BJ (cell line): ENCODE results near the gene EMC7. TPM values are rescaled to one million over a fixed set of nuclear protein-coding genes. Genes with fewer than 3 reads are reported as not detected.
"Not testable (repeated sequence)": the region's sequence is repeated elsewhere in the genome, so short reads cannot be mapped to it uniquely, and the experiment has no call there.

ENCODE experiments used
- CTCF ChIA-PET: fragments of 350-600 bp; formaldehyde crosslinking; extraction: SDS; loops from one replicate; lab custom pipeline; 2021; ENCODE audit warnings: antibody characterized with exemption, inconsistent platforms; lab: Yijun Ruan, JAX
- POLR2A ChIA-PET: fragments of 300-600 bp; sonication (Branson Sonifier 250); formaldehyde crosslinking; extraction: SDS; loops from one replicate; lab custom pipeline; 2021; ENCODE audit warnings: antibody characterized with exemption; lab: Charles Lee
- DNase-seq: peaks from one replicate; pipeline ENCODE4 v3.0.0-alpha.2; 2011; ENCODE audit warnings: low read depth
- H3K27me3 ChIP-seq: 2 replicates; pipeline ENCODE4 v1.6.0; 2011; ENCODE audit warnings: low read length; ENCODE audit not compliant: control insufficient read depth, insufficient read depth
- H3K36me3 ChIP-seq: 2 replicates; pipeline ENCODE4 v1.5.1; 2011; ENCODE audit warnings: low read length; ENCODE audit not compliant: control insufficient read depth, insufficient read depth
- H3K4me3 ChIP-seq: 2 replicates; pipeline ENCODE4 v1.5.1; 2011; ENCODE audit warnings: low read depth, mild to moderate bottlenecking, control low read depth, low read length
- polyA plus RNA-seq: library from polyadenylated mRNA; depleted of rRNA; stranded (reverse); fragments of >200 nt; gene quantifications from 2 replicates; pipeline ENCODE4 v1.2.3, GENCODE V29; 2011
- TF ChIP-seq, protein P1 (sequence below): IDR thresholded peaks from 2 replicates; pipeline ENCODE4 v1.5.1; 2011; ENCODE audit warnings: low read depth, mild to moderate bottlenecking, control low read depth, inconsistent platforms, low read length, moderate library complexity; ENCODE audit not compliant: insufficient read depth

EMC7 gene
- polyA plus RNA-seq, 1 experiment, result 80.8 TPM

DNA sequence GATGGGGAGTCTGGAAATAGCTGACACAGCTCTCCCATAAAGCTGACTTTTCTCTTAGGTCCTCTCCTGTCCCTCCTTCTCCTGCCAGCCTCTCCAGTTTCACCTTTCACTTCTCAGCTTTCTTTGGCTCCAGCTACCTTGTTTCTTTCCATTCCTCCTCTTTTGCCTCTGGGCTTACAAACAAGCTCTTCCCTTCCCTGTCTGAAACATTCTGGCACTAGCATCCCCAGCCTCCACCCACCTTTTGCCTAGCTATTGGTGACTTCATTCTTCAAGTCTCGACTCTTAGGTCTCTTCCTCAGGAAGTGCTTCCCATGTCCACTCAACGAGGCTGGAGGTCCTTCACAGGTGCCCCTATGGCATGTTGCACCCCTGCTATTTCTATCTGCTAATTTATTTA, 42.2 kb downstream of the EMC7 start:
- ChIA-PET POLR2A (no interaction called here), CTCF (interaction anchor here (0.7 to 7.5 kb wide), 4 partner anchors 9 to 166 kb away, joined by 3 to 61 read pairs (median 4); partner anchors contain the start of gene KATNBL1)
- H3K27me3 ChIP-seq, result no peaks in the 10 kb centered on the region
- TF ChIP-seq, protein P1, sequence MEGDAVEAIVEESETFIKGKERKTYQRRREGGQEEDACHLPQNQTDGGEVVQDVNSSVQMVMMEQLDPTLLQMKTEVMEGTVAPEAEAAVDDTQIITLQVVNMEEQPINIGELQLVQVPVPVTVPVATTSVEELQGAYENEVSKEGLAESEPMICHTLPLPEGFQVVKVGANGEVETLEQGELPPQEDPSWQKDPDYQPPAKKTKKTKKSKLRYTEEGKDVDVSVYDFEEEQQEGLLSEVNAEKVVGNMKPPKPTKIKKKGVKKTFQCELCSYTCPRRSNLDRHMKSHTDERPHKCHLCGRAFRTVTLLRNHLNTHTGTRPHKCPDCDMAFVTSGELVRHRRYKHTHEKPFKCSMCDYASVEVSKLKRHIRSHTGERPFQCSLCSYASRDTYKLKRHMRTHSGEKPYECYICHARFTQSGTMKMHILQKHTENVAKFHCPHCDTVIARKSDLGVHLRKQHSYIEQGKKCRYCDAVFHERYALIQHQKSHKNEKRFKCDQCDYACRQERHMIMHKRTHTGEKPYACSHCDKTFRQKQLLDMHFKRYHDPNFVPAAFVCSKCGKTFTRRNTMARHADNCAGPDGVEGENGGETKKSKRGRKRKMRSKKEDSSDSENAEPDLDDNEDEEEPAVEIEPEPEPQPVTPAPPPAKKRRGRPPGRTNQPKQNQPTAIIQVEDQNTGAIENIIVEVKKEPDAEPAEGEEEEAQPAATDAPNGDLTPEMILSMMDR, result no peak
- H3K36me3 ChIP-seq, result no peaks in the 10 kb centered on the region
- no peak for DNase-seq
- no peak overlapping the region for H3K4me3 ChIP-seq

DNA sequence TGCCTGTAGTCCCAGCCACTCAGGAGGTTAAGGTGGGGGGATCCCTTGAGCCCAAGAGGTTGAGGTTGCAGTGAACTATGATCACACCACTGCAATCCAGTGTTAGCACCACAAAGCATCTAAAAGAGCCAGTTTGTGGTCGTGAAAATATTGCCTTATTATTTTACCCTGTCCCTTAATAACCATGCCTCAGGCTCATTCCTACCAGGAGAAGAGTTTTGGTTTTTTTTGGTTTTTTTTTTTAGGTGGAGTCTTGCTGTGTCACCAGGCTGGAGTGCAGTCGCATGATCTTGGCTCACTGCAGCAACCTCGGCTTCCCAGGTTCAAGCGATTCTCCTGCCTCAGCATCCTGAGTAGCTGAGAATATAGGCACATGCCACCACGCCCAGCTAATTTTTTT, 44.8 kb downstream of the EMC7 start:
- CTCF ChIA-PET, result interaction anchor here (1.0 to 1.6 kb wide), 3 partner anchors 53 to 311 kb away, joined by 3 to 6 read pairs (median 3); partner anchors contain the start of gene LPCAT4
- no peak for DNase-seq
- TF ChIP-seq, protein P1, result no peak
- POLR2A ChIA-PET, result no interaction called here
- H3K4me3 ChIP-seq, result no peak overlapping the region
- H3K27me3 ChIP-seq, result no peaks in the 10 kb centered on the region
- no peaks in the 10 kb centered on the region for H3K36me3 ChIP-seq

DNA sequence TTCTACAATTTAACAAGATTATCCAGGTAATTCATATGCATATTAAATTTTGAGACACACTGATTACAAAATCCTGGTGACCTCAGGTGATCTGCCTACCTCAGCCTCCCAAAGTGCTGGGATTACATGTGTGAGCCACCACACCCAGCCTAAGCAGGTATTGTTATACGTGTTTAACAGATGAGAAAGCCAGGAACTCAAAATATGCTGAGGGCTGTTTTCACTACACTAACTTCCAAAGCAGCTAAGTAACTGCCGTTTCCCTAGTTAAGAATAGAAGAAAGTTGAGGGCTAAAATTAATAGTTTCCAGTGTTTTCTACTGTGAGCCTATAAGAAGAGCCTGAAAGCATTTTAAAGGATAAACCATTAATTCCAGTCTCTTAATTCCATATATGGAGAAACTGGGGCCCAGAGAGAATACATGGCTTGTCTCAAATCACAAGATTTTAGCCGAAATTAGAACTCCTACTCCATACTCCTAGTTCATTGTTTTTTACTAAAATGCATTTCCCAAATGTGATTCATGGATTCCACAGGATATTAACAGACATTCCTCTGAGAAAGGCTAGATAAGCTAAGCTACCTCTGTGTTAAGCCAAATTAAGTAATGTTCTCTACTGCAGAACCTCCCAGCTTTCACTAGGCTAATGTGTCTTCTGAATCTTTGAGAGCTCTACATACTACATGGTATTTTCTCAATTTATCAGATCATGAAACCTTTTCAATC, 45.6 kb downstream of the EMC7 start:
- POLR2A ChIA-PET, result no interaction called here
- no peaks in the 10 kb centered on the region for H3K36me3 ChIP-seq
- no peaks in the 10 kb centered on the region for H3K27me3 ChIP-seq
- CTCF ChIA-PET, result interaction anchor here (1.0 to 1.6 kb wide), 2 partner anchors 54 to 312 kb away, joined by 3 to 6 read pairs; partner anchors contain the start of gene LPCAT4
- H3K4me3 ChIP-seq, result no peak overlapping the region
- DNase-seq, result peak; percentile 64
- TF ChIP-seq, protein P1, result no peak

DNA sequence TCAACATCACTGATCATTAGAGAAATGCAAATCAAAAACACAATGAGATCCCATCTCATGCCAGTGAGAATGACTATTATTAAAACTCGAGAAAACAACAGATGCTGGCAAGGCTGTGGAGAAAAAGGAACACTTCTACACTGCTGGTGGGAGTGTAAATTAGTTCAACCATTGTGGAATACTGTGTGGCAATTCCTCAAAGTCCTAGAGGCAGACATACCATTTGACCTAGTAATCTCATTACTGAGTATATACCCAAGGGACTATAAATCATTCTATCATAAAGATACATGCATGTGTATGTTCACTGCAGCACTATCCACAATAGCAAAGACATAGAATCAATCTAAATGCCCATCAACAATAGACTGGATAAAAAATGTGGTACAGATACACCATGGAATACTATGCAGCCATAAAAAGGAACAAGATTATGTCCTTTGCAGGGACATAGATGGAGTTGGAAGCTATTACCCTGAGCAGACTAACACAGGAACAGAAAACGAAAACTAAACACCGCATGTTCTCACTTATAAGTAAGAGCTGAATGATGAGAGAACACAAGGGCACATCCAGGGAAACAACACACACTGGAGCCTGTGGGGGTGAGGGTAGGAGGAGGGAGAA, 47.5 kb downstream of the EMC7 start:
- Histone ChIP-seq H3K4me3 (no peak overlapping the region), H3K36me3 (no peaks in the 10 kb centered on the region), H3K27me3 (no peaks in the 10 kb centered on the region)
- POLR2A ChIA-PET, result no interaction called here
- no peak for DNase-seq
- TF ChIP-seq, protein P1, result no peak
- CTCF ChIA-PET, result no interaction called here

DNA sequence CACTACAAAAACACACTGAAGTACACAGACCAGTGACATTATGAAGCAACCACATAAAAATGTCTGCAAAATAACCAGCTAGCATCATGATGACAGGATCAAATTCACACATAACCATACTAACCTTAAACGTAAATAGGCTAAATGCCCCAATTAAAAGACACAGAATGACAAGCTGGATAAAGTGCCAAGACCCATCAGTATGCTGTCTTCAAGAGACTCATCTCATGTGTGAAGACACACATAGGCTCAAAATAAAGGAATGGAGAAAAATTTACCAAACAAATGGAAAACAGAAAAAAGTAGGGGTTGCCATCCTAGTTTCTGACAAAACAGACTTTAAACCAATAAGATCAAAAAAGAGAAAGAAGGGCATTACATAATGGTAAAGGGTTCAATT, 51.3 kb downstream of the EMC7 start:
- H3K4me3 ChIP-seq, H3K36me3 ChIP-seq, POLR2A ChIA-PET, H3K27me3 ChIP-seq, DNase-seq: not testable (repeated sequence)
- CTCF ChIA-PET, result interaction anchor here (0.9 to 1.2 kb wide), 2 partner anchors 9 to 11 kb away, joined by 3 read pairs; no protein-coding TSS in a partner anchor
